A673 (cell line): ENCODE measurements around the gene LRRFIP1. TPM values are rescaled to one million over a fixed set of nuclear protein-coding genes. Genes with fewer than 3 reads are reported as not detected.

ENCODE experiments used
- BruUV-seq: library from RNA; stranded (reverse); fragments of 400-500 nt; replicated peaks from 2 replicates; lab custom pipeline; 2021; lab: Mats Ljungman, UMichigan
- CTCF ChIA-PET: fragments of 300-600 bp; sonication (Branson Sonifier 250); formaldehyde crosslinking; loops from one replicate; lab custom pipeline; 2022; ENCODE audit warnings: antibody characterized with exemption; lab: Charles Lee
- POLR2A ChIA-PET: fragments of 300-600 bp; sonication (Branson Sonifier 250); formaldehyde crosslinking; loops from one replicate; lab custom pipeline; 2022; ENCODE audit warnings: antibody characterized with exemption; ENCODE audit not compliant: low non-redundant PET; lab: Charles Lee
- DNase-seq: peaks from one replicate; pipeline ENCODE4 v3.0.0-alpha.2; 2015; ENCODE audit warnings: low spot score
- H3K27ac ChIP-seq: fragments of 200-600 bp; sonication (generic); 2 replicates; pipeline ENCODE4 v1.5.1; 2016; ENCODE audit warnings: mixed run types, low read depth, mild to moderate bottlenecking, mixed read lengths, antibody characterized with exemption, low read length; ENCODE audit not compliant: poor library complexity, severe bottlenecking
- H3K27me3 ChIP-seq: fragments of 200-600 bp; sonication (generic); replicated peaks from 2 replicates; pipeline ENCODE4 v1.6.1; 2017; ENCODE audit warnings: mixed run types, low read depth, mild to moderate bottlenecking, mixed read lengths, antibody characterized with exemption, low read length; ENCODE audit not compliant: insufficient read depth, poor library complexity
- H3K36me3 ChIP-seq: fragments of 200-600 bp; sonication (generic); 2 replicates; pipeline ENCODE4 v1.6.1; 2016; ENCODE audit warnings: mixed run types, mild to moderate bottlenecking, mixed read lengths, antibody characterized with exemption, low read length; ENCODE audit not compliant: insufficient read depth, poor library complexity, severe bottlenecking
- H3K4me1 ChIP-seq: fragments of 200-600 bp; sonication (generic); 2 replicates; pipeline ENCODE4 v1.6.1; 2017; ENCODE audit warnings: mixed run types, mild to moderate bottlenecking, mixed read lengths, antibody characterized with exemption, low read length; ENCODE audit not compliant: insufficient read depth, poor library complexity, severe bottlenecking
- H3K4me3 ChIP-seq: fragments of 200-600 bp; sonication (generic); 2 replicates; pipeline ENCODE4 v1.5.1; 2016; ENCODE audit warnings: low read depth, mixed run types, mild to moderate bottlenecking, mixed read lengths, low read length; ENCODE audit not compliant: poor library complexity, severe bottlenecking
- H3K9me3 ChIP-seq: fragments of 200-600 bp; sonication (generic); 2 replicates; pipeline ENCODE4 v1.6.1; 2016; ENCODE audit warnings: mixed run types, low read depth, mild to moderate bottlenecking, mixed read lengths, antibody characterized with exemption, low read length; ENCODE audit not compliant: poor library complexity, severe bottlenecking
- CTCF ChIP-seq: fragments of 300-800, 200-600 bp; sonication (generic); conservative IDR thresholded peaks from 2 replicates; pipeline ENCODE4 v1.5.1; 2017; ENCODE audit warnings: low read depth, mild to moderate bottlenecking, antibody characterized with exemption, low read length, moderate library complexity, mixed read lengths
- EZH2 ChIP-seq: fragments of 200-600 bp; sonication (generic); IDR thresholded peaks from 2 replicates; pipeline ENCODE4 v1.6.1; 2017; ENCODE audit warnings: borderline replicate concordance, low read depth, mild to moderate bottlenecking, mixed read lengths, antibody characterized with exemption, low read length; ENCODE audit not compliant: poor library complexity, severe bottlenecking
- intact Hi-C: fragments of 100-400 bp; cut with micrococcal nuclease; formaldehyde crosslinking; loops from one replicate; pipeline ENCODE4 v1.10.0; 2022; ENCODE audit not compliant: unreplicated experiment
- total RNA-seq: library from RNA; stranded (reverse); gene quantifications from 2 replicates; pipeline ENCODE4 v1.2.3, GENCODE V29; 2021

The LRRFIP1 gene
- total RNA-seq, 1 experiment from 2014 or later = 69.3 TPM

- TF ChIP-seq CTCF (0 out of 2 replicates have a peak, but pooled peaks have one; percentile 11), EZH2 (no peak)
- Histone ChIP-seq H3K4me3 (no peak overlapping the region), H3K36me3 (no peaks in the 10 kb centered on the region), H3K27ac (no peak overlapping the region), H3K9me3 (no peaks in the 10 kb centered on the region), H3K27me3 (no peaks in the 10 kb centered on the region), H3K4me1 (peaks cover 68% of the 10 kb centered on the region)
- intact Hi-C loops = no loop called here
- DNase-seq = peak; percentile 84
- ChIA-PET POLR2A (no interaction called here), CTCF (no interaction called here)
- no TSS peak for BruUV-seq
These were observed 96.2 kb downstream of the LRRFIP1 start for GRCh38 chr2:237723602-237724001.

- H3K4me3 ChIP-seq = no peak overlapping the region
- POLR2A ChIA-PET = no interaction called here
- TF ChIP-seq CTCF (no peak), EZH2 (no peak)
- H3K9me3 ChIP-seq = no peaks in the 10 kb centered on the region
- no peak for DNase-seq
- no TSS peak for BruUV-seq
- H3K27ac ChIP-seq = no peak overlapping the region
- CTCF ChIA-PET = no interaction called here
- no peaks in the 10 kb centered on the region for H3K27me3 ChIP-seq
- H3K36me3 ChIP-seq = no peaks in the 10 kb centered on the region
- intact Hi-C loops = loop anchor here (5.0 kb wide), 1 partner anchor 33 kb away; no protein-coding TSS in a partner anchor
- H3K4me1 ChIP-seq = peaks cover 68% of the 10 kb centered on the region
These were observed 97.6 kb downstream of the LRRFIP1 start for GRCh38 chr2:237724811-237725478.

GRCh38 chr2:237725661-237726060, 98.3 kb downstream of the LRRFIP1 start:
- Histone ChIP-seq H3K4me3 (no peak overlapping the region), H3K27ac (no peak overlapping the region), H3K36me3 (no peaks in the 10 kb centered on the region), H3K4me1 (peaks cover 65% of the 10 kb centered on the region), H3K9me3 (no peaks in the 10 kb centered on the region), H3K27me3 (no peaks in the 10 kb centered on the region)
- CTCF ChIA-PET = no interaction called here
- no peak for TF ChIP-seq EZH2
- no peak for TF ChIP-seq CTCF
- intact Hi-C loops = loop anchor here (5.0 kb wide), 1 partner anchor 33 kb away; no protein-coding TSS in a partner anchor
- POLR2A ChIA-PET = no interaction called here
- no peak for DNase-seq
- BruUV-seq = no TSS peak
